ENCODE data around the gene PCP2. TPM values are rescaled to one million over a fixed set of nuclear protein-coding genes. Genes with fewer than 3 reads are reported as not detected.

The PCP2 gene
- total and polyA plus RNA-seq, 2 of the 13 experiments (the other 11 are each of a cell fraction or from before 2014, with no cell fraction given): 0.62 TPM; not detected in 1

GRCh38 chr19:7636691-7637373 is 3.3 kb upstream of the PCP2 start, which contains the start of gene STXBP2 (continued):
- TF ChIP-seq ZBTB21 (CRISPR knock-in tag; IDR thresholded peaks at IDR 0.05): no peak
- TF ChIP-seq AFF4 (CRISPR knock-in tag; IDR thresholded peaks at IDR 0.05): no peak
- no peak for TF ChIP-seq BHLHE40 (IDR thresholded peaks at IDR 0.05; ENCODE audit: low read length)
- no peak; the same call in 1 of the 2 replicates for TF ChIP-seq ZNF180 (CRISPR knock-in tag; IDR thresholded peaks at IDR 0.05; ENCODE audit: borderline replicate concordance, low read depth)
- no peak for TF ChIP-seq CREM (IDR thresholded peaks at IDR 0.05)
- TF ChIP-seq CREM (CRISPR knock-in tag; IDR thresholded peaks at IDR 0.05): no peak
- peak; percentile 19 for TF ChIP-seq TEAD3 (CRISPR knock-in tag; optimal IDR thresholded peaks at IDR 0.05; ENCODE audit: borderline replicate concordance)
- peak; percentile 79; the same call in 1 of the 2 replicates for TF ChIP-seq NR0B2 (CRISPR knock-in tag; IDR thresholded peaks at IDR 0.05)
- TF ChIP-seq NFKBIZ (CRISPR knock-in tag; IDR thresholded peaks at IDR 0.05): no peak
- no peak for TF ChIP-seq ESRRA (CRISPR knock-in tag; IDR thresholded peaks at IDR 0.05; ENCODE audit: low read depth)
- no peak for TF ChIP-seq SMYD3 (CRISPR knock-in tag; IDR thresholded peaks at IDR 0.05)
- no peak; the same call in 1 of the 2 replicates for TF ChIP-seq ZSCAN21 (CRISPR knock-in tag; IDR thresholded peaks at IDR 0.05; ENCODE audit: borderline replicate concordance)
- no peak for TF ChIP-seq ZBTB44 (CRISPR knock-in tag; IDR thresholded peaks at IDR 0.05)
- no peak for TF ChIP-seq DDIT3 (CRISPR knock-in tag; IDR thresholded peaks at IDR 0.05)
- TF ChIP-seq ZNF121 (CRISPR knock-in tag; IDR thresholded peaks at IDR 0.05): no peak
- no peak for TF ChIP-seq ZNF20 (CRISPR knock-in tag; IDR thresholded peaks at IDR 0.05)
- no peak for TF ChIP-seq ZFP36L1 (CRISPR knock-in tag; IDR thresholded peaks at IDR 0.05)
- peak; percentile 19; the same call in 1 of the 2 replicates for TF ChIP-seq NFYC (CRISPR knock-in tag; IDR thresholded peaks at IDR 0.05)
- TF ChIP-seq HOXA3 (CRISPR knock-in tag; IDR thresholded peaks at IDR 0.05): peak; percentile 57
- TF ChIP-seq PHB2 (IDR thresholded peaks at IDR 0.05; ENCODE audit: partially characterized antibody): no peak
- no peak for TF ChIP-seq LRRFIP1 (CRISPR knock-in tag; conservative IDR thresholded peaks at IDR 0.05)
- no peak for TF ChIP-seq ZNF562 (CRISPR knock-in tag; IDR thresholded peaks at IDR 0.05; ENCODE audit: borderline replicate concordance)
- peak in 1 of 2 experiments; percentile 83 for TF ChIP-seq POLR2A (IDR thresholded peaks at IDR 0.05; ENCODE audit: insufficient read depth in 1 of 2, low read depth in 2 of 2, low read length in 2 of 2)
- no peak for TF ChIP-seq RFX3 (CRISPR knock-in tag; IDR thresholded peaks at IDR 0.05)
